DLD1 (cell line): ENCODE data around the gene LYPD6.
"Not testable (repeated sequence)": the region's sequence is repeated elsewhere in the genome, so short reads cannot be mapped to it uniquely, and the experiment has no call there.

Source experiments
- in situ Hi-C: cut with HindIII; loops from 2 replicates; pipeline ENCODE4 v1.10.0; 2017; ENCODE audit warnings: low sequenced_read_pairs

Gene LYPD6, protein sequence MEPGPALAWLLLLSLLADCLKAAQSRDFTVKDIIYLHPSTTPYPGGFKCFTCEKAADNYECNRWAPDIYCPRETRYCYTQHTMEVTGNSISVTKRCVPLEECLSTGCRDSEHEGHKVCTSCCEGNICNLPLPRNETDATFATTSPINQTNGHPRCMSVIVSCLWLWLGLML

DNA sequence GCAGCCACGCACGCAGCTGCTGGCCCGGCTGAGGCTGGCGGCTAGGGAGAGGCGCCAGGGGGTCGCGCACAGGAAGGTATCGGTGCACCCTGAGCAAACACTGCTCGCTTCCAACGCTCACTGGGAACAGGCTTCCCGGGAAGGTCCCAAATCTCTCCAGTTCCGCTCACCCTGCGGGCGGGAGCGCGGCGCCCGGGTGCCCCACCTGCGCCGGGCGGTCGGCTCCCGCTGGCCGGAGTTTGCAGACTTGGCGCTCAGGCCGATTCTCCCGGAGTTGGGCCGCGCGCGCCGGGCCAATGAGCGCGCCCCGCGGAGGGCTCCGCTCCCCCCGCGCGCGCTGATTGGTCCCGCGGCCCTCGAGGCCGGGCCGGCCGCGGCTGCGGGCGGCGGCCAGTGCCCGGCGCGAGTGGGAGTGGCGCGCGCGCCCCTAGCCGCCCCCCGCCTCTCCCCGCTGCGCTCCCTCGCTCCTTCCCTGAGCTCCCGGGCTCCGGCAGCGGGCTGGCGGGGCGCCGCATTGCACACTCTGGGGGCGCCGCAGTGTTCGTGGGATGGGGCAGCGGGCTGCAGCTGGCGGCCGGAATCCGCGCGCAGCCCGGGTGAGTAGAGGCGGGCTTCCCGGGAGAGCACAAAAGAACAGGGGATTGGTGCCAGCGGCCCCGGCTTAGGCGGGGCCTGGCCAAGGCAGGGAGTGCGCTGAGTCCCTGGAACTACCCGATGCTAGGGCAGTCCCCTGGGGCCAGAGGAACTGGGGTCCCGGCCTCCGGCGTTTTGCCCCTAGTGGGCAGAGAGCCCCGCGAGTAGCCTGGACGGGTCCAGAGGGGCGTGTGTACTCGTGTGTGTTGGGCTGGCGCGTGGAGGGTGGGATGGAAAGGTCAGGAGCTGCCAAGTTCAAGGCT is at the start of gene LYPD6:
LYPD6 (plus strand) TSS at position 461 of the 896 bp plus-strand sequence. CDS start 107,122 bp downstream, outside the sequence.
- in situ Hi-C loops = loop anchor here (25.0 kb wide), 1 partner anchor 518 kb away; no protein-coding TSS in a partner anchor

DNA sequence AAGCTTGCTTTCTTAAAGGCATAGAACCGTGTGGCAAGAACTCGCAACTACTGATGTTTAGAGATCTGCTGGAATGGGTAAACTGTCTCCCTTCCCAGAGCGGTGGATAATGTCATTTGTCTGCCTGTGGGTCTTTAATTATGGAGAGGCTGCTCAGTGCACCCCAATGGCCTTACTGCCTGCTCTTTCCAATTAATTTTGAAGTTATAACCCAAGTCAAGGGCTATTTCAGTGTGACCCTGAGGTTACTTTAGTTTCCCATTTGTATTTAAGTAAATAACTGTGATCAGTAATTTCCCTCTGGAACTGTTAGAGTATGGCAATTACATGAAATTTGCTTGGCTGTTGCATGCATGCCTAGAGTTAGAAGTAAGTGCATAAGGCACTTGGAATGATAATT is 48.9 kb upstream of the LYPD6 start:
- in situ Hi-C loops = no loop called here

DNA sequence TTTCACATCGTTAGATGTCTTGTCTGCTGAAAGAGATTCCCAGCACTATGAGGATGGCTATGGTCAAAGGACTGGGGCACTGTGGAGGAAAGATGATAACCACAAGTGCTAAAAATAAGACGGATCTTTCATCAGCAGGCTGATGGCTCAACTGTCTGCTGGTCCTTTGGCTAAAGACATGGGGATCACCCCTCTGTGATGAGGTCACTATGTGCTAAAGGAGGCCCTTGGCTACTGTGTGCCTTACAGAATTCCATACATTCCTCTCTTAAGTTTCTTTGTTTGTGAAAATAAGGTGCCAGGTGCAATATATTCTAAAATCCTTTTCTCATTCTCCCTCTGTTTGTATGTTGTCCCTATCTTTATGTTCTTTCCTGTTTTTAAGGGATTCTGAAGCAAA is 39.7 kb upstream of the LYPD6 start:
- in situ Hi-C loops = no loop called here

DNA sequence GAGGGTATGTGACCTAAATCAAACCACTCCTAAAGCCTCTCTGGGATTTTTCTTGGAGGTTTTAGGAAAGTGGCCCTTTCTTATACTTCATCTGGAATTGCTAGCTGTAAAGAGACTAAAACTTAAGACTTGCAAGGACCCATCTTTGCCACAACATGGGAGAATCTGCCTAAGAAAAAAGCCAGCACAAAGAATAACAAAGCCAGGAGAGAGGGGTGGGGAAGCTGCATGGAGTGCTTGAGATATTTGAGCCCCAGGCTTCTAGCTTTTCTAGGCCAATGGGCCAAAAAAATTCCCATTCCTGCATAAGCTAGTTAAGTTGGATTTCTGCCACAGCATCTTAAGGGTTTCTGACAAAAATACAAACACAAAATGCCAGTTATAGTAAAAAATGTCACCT is 38.5 kb upstream of the LYPD6 start:
- in situ Hi-C loops = no loop called here

DNA sequence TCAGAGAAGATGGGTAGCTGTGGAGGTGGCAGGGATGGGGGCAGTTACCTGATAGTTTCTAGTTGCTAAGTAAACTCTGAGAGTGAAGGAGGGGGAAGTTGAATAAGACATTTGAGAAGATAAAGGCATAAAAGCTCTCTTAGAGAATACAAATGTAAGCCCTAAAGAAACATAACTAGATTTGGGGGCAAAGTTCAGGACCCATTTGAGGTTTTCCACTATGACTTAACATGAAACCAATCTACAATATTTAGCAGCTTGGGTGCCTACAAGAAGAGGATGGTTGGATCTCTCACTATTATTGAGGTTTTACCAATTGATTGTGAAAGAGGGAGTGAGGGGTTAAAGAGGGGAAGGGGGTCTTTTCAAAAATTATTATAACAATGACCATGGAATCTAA is 34.4 kb upstream of the LYPD6 start:
- in situ Hi-C loops = no loop called here

DNA sequence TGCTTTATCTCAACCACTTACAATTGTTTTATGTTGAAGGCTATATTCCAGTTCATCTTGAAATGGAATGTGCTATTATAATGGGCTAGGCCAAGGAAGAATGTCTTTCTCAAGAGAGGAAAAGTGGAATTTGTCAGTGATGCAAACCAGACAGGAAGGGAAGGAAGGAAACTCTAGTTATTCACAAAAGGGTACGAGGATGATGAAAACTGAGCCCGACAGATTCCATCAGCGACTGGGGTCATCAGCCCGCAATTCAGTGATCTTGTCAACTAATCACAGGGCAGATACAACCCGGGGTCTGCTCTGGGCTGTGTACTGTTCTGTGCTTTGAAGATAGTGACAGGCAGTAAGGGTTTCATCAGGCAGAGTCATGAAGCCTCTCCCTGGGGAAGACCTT is 23.4 kb upstream of the LYPD6 start:
- in situ Hi-C loops = no loop called here

DNA sequence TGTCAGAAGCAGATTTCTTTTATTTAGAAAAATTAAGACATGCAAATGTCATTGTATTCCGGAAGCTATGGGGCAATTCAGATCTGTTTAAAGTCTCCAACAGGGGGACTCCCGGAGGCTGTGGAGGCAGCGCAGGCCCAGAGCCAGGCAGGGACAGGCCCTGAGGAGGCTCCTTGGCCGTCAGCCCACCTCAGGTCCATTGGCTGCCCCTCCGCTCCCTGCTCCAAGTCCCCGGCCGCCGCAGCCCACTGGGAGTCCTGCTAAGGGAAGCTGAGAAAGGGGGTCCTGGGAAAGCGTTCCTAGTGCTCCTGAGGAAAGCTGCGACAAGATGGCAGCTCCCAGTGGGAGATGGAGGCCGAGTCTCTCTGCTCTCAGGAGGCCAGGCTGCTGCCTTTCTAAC is 20.0 kb upstream of the LYPD6 start:
- in situ Hi-C loops = no loop called here

DNA sequence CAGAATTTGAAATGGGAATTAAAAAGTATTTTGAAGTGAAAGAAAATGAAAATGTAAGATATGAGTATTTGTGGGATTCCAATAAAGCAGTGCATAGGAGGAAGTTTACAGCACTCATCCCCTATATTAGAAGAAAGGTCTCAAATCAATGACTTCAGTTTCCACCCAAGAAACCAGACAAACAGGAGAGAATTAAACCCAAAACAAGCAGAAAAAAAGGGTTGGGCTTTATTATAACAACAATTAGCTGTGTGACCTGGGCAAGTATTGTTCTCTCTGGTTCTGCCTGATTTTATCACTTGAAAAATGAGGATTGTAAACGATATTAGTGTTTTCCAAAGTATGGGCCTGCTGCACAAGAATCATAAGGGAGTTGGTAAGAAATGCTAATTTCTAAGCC is 18.3 kb upstream of the LYPD6 start:
- in situ Hi-C loops = no loop called here

DNA sequence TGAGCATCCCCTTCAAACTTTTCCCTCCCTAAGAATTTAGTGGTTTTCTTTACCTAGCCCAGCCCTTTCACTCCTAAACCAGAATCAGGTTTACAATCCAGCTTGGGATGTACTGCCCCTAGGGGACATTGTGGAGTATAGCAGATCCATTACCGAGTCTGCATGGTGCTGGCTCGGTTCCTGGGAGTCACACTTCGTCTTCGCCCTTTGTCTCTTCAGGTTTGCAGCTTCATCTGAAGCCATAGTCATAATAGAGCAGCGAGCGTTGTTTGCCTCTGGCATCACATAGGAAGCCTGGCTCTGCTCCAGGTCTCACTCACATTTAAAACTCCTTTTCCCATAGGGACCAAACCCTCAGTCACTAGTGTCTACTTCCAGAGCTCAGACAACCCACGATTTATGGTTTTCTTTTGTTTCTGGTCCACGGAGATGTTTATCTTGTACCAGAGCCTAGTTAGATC is 16.8 kb upstream of the LYPD6 start:
- in situ Hi-C loops = no loop called here

DNA sequence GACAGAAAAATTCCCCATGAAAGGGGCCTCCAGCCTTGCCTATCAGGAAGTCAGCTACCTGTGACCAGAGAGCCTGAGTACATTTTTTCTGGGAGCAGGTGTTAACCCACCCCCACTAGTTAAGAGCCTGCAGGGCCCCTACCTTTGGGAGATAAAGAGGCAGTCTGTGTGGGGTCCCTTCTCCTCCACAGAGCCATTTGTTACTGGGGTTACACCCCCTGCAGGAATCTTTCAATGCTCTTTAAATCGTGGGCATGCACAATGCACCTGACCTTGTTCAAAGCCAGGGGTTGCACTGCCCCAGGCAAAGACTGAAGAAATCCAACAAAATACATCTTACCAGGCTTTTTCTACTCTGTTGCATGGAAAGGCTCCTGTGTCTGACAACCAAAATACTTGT is 15.7 kb upstream of the LYPD6 start:
- in situ Hi-C loops = no loop called here

DNA sequence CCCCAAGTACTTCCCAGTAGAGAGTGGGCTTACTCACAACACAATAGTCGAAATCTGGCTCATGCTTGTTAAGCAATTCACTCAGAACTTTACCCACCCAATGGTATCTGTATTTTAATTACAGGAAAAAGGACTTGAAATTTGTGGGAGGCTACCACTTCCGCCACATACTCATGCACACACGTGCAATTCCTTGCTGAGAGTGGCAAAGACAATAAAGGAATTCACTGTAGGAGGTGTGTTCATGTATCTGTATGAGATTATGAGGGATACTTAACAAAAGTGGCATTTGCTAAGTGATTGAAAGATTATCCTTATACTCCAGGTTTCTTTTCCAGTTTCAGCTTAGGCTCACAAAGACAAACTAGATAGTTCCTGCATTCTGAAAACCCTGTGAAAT is 14.9 kb upstream of the LYPD6 start:
- in situ Hi-C loops = no loop called here

DNA sequence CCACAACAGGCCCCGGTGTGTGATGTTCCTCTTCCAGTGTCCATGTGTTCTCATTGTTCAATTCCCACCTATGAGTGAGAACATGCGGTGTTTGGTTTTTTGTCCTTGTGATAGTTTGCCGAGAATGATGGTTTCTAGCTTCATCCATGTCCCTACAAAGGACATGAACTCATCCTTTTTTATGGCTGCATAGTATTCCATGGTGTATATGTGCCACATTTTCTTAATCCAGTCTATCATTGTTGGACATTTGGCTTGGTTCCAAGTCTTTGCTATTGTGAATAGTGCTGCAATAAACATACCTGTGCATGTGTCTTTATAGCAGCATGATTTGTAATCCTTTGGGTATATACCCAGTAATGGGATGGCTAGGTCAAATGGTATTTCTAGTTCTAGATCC is 11.8 kb upstream of the LYPD6 start:
- in situ Hi-C loops = not testable (repeated sequence)

DNA sequence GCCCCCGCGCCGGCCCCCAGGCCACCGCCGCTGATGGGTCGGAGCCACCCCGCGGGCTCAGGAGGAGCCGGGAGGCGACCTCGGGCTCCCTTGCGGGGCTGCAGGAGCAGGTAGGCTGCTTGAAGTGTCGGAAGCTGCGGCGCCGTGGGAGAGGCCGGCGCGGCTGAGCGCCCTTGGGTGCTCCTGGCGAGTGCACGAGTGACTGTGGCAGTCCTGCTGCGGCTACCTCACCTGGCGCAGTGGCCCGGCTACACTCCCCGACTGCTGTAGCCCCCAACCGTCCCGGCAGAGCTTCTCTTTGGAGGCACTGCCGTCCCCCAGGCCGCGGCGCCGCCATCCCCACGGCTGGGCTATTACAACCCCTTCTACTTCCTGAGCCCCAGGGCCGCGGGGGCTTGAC is 10.0 kb upstream of the LYPD6 start:
- in situ Hi-C loops = no loop called here

DNA sequence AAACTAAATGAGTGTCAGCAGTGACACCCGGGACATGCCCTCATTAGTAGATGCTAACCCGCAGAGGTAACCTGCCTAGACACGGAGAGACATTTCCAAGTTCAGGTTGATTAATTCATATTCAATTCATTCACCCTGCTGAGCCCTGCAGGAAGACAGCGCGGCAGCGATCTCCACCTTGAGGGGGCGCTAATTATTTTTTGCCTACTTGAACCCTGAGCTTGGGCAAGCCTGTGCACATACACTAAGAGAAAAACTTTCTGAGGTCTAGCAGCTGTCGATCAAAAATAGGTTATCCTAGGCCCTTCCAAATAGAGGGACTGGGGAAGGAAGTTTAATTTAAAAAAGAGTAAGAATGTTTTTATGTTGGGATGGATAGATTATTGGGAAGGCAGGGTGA is 1.3 kb upstream of the LYPD6 start:
- in situ Hi-C loops = loop anchor here (25.0 kb wide), 1 partner anchor 517 kb away; no protein-coding TSS in a partner anchor

DNA sequence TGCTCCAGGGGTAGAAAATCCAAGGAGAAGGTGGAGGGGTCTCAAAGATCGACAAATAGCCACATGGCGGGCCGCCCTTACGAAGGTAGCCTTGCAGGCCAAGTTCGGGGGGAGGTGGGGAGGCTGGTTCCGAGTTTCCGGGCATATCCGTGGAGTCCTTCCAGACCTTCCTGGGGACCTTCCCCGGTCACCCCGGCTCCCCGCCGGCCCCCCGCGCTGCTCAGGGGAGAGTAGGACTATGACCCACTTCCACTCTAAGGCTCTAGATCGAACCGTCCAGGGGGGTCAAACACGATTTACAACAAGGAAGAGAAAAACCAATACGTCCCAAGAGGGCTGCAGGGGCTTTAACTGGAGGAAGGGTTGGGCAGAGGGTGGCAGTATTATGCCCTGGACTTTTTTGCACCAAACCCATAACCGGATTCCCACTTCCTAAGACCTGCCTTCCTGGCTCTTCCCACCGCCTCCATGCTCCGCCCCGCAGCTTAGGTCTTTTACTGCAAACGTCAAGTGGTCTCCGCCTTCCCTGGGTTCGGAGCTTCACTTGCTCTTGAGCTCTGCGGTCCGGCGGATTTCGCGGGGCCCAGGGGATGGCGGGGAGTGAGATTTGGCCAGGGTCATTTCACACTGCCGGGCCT is 779 bp upstream of the LYPD6 start:
- in situ Hi-C loops = loop anchor here (25.0 kb wide), 1 partner anchor 517 kb away; no protein-coding TSS in a partner anchor

DNA sequence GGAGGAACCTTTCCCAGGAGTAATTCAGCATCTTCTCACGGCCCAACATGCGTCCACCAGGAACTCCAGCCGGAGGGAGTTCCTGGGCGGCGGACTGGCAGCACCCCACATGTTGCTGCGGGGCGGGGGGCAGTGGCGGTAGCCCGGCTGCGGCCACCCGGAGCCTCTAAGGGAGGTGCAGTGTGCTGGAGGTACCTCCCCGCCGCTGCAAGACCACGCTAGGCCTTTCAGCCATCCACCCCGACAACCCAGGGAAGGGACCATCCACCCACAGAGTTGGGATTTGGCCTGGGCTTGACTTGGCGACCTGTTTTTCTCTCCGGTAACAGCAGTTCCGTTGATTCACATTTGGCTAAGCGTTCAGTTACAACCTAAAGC is 625 bp downstream of the LYPD6 start:
- in situ Hi-C loops = loop anchor here (25.0 kb wide), 1 partner anchor 519 kb away; no protein-coding TSS in a partner anchor

DNA sequence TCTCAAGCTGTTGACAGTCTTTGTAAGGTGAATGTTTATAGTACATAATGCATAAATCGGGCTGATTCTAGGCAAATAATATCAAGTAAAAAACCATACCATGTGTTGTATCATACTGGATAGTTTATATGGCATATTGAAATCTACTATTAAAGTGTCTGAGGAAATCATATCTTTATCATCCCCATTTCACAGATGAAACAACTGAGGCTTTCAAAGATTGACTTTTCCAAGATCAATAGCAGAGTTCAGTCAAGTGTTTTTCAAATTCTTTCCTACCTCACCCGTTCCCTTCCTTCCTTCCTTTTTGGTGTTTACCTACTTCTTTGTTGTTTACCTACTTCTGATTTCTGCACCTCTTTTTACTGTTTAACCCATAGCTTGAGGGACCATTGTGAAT is 2.0 kb downstream of the LYPD6 start:
- in situ Hi-C loops = loop anchor here (25.0 kb wide), 1 partner anchor 520 kb away; no protein-coding TSS in a partner anchor

DNA sequence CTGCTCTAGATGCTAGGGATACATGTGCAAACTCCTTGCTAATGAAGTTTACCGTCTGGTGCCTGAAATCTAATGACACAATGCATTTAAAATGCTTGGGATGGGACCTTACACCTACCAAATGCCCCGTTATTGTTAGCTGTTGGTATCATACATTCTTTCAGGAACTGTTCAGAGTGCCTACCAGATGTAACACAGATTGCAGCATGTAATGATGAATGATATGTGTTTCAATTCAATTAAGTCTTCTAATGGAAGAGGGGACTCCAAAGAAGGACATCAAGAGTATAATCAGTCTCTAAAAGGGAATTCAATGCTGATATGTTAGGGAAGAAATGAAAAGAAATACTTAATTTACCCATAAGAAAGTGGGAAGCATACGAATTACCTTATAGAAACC is 3.2 kb downstream of the LYPD6 start:
- in situ Hi-C loops = loop anchor here (25.0 kb wide), 1 partner anchor 521 kb away; no protein-coding TSS in a partner anchor

DNA sequence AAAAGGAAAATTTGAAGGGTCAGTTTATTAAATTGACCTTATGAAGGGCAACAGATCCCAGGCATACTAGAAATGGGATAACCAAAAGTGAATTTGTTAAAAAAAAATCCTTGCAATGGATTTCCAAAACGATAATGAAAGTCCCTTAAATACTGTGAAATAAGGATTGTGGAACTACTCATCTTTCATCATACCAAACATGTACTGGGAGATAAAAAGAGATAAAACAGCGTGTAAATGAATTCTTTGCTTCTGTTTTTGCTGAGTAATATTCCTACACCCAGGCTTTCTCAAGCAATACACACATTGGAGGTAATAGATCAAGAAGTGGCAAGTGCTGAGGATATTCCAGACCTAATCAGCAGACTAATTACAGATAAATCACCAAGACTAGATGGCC is 3.8 kb downstream of the LYPD6 start:
- in situ Hi-C loops = loop anchor here (25.0 kb wide), 1 partner anchor 522 kb away; no protein-coding TSS in a partner anchor

DNA sequence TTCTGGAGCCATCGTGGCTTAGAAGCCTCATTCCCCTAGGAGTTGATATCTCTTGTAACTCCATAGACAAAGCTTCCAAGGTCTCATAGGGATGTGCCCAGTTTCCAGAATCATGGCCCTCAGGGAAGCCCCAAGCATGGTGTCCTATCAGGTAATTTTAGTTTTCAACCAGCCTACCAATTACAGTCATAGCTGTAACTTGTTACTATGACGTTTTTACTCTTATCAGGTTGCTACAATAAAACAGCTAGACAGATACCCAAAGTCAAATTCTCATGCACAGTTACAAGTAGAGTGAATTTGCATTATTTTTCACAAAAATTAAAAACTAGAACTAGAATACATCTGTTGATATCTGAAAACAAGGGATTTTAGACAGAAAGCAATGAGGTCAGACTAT is 8.9 kb downstream of the LYPD6 start:
- in situ Hi-C loops = loop anchor here (25.0 kb wide), 1 partner anchor 527 kb away; no protein-coding TSS in a partner anchor

DNA sequence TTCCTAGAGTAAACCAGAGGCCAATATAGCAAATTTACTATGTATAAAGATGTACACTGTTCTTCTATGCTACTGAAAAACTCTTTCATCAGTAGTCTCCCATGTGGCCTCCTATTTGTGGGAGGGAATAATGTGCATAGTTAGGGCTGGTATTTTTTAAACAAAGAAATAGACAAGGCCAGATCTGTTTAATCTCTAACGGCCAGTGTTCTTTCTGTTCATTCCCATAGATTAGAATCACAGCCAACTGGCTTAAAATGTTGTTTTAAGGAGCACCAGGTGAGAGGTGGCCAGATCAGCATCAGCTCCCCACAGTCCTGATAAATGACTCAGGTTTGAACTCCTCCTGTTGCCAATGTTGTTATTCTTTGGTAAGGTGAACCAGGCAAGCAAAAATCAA is 12.1 kb downstream of the LYPD6 start:
- in situ Hi-C loops = loop anchor here (25.0 kb wide), 1 partner anchor 530 kb away; no protein-coding TSS in a partner anchor
